GM12892 (cell line): ENCODE measurements around the gene GLCE.

Source experiments
- POLR2A ChIP-seq: IDR thresholded peaks from 2 replicates; pipeline ENCODE4 v1.6.1; 2011; ENCODE audit warnings: low read depth, low read length, control low read depth
- TAF1 ChIP-seq: IDR thresholded peaks from 2 replicates; pipeline ENCODE4 v1.6.1; 2011; ENCODE audit warnings: low read depth, mild to moderate bottlenecking, control low read depth, low read length, borderline replicate concordance

GRCh38 chr15:69226023-69226355 lies 65.6 kb downstream of the GLCE start:
- TF ChIP-seq POLR2A (no peak), TAF1 (no peak)
